ENCODE results near the gene TEAD3. TPM values are rescaled to one million over a fixed set of nuclear protein-coding genes. Genes with fewer than 3 reads are reported as not detected.

TEAD3 gene
- total RNA-seq, 2 experiments from 2014 or later: 0.60 to 0.66 TPM

GRCh38 chr6:35468181-35468979 is 28.5 kb downstream of the TEAD3 start, which contains the start of gene RPL10A:
Gene RPL10A, plus strand, starts transcription at chr6:35468401. Its CDS starts 34 bp downstream, at chr6:35468435.
- DNase-seq: peak; percentile 94
- H3K27ac Mint-ChIP-seq: peak within 1 kb of the TSS; percentile 97
- H3K4me1 Mint-ChIP-seq: peaks cover 40% of the 10 kb centered on the region
- peaks cover 1% of the 10 kb centered on the region for H3K9me3 Mint-ChIP-seq
- peak within 1 kb of the TSS; percentile 98 for H3K4me3 Mint-ChIP-seq
- peaks cover 70% of the 10 kb centered on the region for H3K36me3 Mint-ChIP-seq
- H3K27me3 Mint-ChIP-seq: peaks cover 19% of the 10 kb centered on the region

- Mint-ChIP-seq H3K36me3 (peaks cover 56% of the 10 kb centered on the region), H3K27me3 (peaks cover 11% of the 10 kb centered on the region), H3K4me3 (no peak overlapping the region), H3K27ac (no peak overlapping the region), H3K9me3 (peaks cover under 1% of the 10 kb centered on the region), H3K4me1 (peaks cover 24% of the 10 kb centered on the region)
- DNase-seq: no peak
Observed at GRCh38 chr6:35465646-35466045, 31.2 kb downstream of the TEAD3 start.

DNA sequence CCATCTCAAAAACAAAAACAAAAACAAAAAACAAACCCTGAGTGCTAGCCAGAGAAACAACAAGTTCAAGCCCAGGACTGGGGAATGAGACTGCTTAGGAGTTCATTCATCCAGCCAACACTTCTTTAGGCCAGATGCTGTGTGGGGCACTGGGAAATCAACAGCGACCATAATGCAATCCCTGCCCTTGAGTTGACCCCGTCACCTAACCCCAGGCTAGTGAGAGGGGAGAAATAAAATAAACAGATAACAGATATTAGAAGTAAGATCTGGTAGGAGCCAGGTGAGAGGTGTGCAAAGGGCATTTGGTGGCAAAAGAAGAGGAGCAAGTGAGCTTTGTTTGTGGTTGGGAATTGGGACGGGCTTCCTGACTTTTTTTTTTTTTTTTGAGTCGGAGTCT is 33.6 kb downstream of the TEAD3 start:
- no peaks in the 10 kb centered on the region for H3K9me3 Mint-ChIP-seq
- no peaks in the 10 kb centered on the region for H3K27me3 Mint-ChIP-seq
- H3K36me3 Mint-ChIP-seq: peaks cover 41% of the 10 kb centered on the region
- H3K4me1 Mint-ChIP-seq: peaks cover 10% of the 10 kb centered on the region
- no peak overlapping the region for H3K27ac Mint-ChIP-seq
- no peak overlapping the region for H3K4me3 Mint-ChIP-seq
- DNase-seq: no peak

DNA sequence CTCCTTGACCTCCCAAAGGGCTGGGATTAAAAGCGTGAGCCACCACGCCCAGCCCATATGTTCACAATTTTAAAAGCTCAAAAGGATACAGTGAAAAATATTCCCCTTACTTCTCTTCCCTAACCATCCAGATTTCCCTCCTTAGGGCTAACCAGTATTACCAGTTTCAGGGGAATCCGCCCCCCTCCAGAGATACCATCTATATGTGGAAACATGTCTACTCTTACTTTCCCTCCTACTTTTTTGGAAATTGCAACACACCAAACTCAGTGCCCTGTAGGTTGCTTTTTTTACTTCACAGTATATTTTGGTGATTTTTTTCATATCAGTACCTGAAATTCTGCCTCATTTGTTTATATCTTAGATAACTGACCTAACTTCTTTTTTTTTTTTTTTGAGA is 35.6 kb downstream of the TEAD3 start:
- Mint-ChIP-seq H3K4me1 (peaks cover 4% of the 10 kb centered on the region), H3K4me3 (no peak overlapping the region), H3K9me3 (no peaks in the 10 kb centered on the region), H3K27me3 (no peaks in the 10 kb centered on the region), H3K36me3 (peaks cover 25% of the 10 kb centered on the region), H3K27ac (no peak overlapping the region)
- no peak for DNase-seq

DNA sequence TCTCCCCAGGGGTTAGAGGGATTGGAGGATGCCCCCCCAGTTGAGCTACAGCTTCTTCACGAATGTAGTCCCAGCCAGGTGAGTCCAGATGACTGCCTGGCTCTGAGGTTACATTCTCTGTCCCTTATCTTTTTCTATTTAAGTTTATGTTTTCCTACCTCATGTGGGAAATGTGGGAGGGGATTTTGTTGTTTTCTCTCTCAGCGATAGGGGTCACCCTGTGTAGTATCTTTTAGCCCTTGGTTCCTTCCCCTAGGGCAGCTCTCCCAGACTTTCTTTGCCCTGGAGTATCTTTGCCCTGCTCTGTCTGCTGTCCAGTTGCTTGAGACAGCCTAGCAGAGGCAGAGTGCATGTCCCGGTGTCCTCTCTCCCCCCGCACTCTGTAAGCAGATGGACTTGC is 39.0 kb downstream of the TEAD3 start:
- no peaks in the 10 kb centered on the region for H3K27me3 Mint-ChIP-seq
- H3K4me1 Mint-ChIP-seq: peaks cover 22% of the 10 kb centered on the region
- no peaks in the 10 kb centered on the region for H3K9me3 Mint-ChIP-seq
- H3K27ac Mint-ChIP-seq: no peak overlapping the region
- H3K36me3 Mint-ChIP-seq: peaks cover 26% of the 10 kb centered on the region
- no peak overlapping the region for H3K4me3 Mint-ChIP-seq
- DNase-seq: no peak

DNA sequence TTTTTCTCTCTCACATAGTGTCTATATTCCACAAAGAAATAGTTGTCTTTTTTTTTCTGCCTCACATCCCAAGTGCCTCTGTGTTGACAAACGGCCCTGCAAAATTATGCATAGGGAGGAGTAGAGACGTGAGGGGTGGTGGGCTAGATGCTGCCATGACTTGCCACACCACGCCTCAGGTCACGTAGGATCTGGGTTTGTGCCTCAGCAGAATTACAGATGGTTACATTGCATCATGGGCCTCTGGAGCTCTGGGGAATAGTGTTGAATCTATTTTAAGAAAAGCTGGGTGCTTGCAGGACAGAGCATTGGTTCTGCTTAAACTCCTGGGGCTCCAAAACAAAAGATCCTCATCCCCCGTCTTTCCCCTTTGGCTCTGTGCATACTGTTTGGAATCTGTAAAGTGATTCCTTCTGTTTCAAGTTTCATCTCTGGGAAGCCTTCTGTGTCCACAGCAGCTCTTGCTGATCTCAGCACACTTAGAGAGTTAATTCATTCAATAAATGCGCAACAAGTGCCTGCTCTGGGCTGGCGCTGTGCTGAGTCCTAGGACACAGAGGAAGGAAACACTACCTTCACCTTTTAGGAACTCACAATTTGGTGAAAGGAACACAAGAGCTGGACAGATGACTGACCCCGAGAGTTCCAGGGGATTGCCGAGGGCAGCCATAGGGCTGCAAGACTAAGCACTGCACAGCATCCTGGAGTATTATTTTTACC is 42.3 kb downstream of the TEAD3 start:
- H3K27me3 Mint-ChIP-seq: no peaks in the 10 kb centered on the region
- no peaks in the 10 kb centered on the region for H3K9me3 Mint-ChIP-seq
- peaks cover 32% of the 10 kb centered on the region for H3K4me1 Mint-ChIP-seq
- H3K27ac Mint-ChIP-seq: no peak overlapping the region
- DNase-seq: no peak
- peak overlapping the region; percentile 9 for H3K4me3 Mint-ChIP-seq
- H3K36me3 Mint-ChIP-seq: peaks cover 12% of the 10 kb centered on the region

DNA sequence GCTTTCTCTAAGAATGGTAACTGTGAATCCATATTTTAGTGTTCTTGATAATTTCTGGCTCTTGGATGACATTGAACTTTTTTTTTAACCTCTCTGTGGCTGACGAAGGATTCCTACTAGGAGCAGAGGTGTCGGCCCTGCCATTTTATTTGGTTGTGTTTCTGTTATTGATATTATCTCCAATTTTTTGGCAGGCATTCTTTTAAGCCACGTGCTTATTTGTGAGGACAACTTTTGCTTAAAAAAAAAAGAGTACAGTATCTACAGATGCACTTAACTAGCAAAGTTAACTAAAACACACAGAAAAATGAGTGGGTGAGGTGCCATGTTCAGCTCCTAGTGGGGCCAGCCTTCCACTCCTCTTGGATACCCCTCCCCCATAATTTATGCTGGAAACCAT is 43.6 kb downstream of the TEAD3 start:
- Mint-ChIP-seq H3K27ac (peak overlapping the region; percentile 8), H3K36me3 (peaks cover 12% of the 10 kb centered on the region), H3K4me1 (peaks cover 32% of the 10 kb centered on the region), H3K9me3 (no peaks in the 10 kb centered on the region), H3K27me3 (no peaks in the 10 kb centered on the region), H3K4me3 (peak overlapping the region; percentile 84)
- no peak for DNase-seq

- Mint-ChIP-seq H3K36me3 (peaks cover 12% of the 10 kb centered on the region), H3K9me3 (no peaks in the 10 kb centered on the region), H3K27me3 (no peaks in the 10 kb centered on the region), H3K27ac (peak within 1 kb of the TSS; percentile 65), H3K4me1 (peaks cover 32% of the 10 kb centered on the region), H3K4me3 (peak within 1 kb of the TSS; percentile 84)
- DNase-seq: peak; percentile 91
Observed at GRCh38 chr6:35452183-35453090, 44.4 kb downstream of the TEAD3 start, which contains the start of gene FANCE. Gene FANCE, plus strand, starts transcription at chr6:35452338. Its CDS starts 208 bp downstream, at chr6:35452546.

DNA sequence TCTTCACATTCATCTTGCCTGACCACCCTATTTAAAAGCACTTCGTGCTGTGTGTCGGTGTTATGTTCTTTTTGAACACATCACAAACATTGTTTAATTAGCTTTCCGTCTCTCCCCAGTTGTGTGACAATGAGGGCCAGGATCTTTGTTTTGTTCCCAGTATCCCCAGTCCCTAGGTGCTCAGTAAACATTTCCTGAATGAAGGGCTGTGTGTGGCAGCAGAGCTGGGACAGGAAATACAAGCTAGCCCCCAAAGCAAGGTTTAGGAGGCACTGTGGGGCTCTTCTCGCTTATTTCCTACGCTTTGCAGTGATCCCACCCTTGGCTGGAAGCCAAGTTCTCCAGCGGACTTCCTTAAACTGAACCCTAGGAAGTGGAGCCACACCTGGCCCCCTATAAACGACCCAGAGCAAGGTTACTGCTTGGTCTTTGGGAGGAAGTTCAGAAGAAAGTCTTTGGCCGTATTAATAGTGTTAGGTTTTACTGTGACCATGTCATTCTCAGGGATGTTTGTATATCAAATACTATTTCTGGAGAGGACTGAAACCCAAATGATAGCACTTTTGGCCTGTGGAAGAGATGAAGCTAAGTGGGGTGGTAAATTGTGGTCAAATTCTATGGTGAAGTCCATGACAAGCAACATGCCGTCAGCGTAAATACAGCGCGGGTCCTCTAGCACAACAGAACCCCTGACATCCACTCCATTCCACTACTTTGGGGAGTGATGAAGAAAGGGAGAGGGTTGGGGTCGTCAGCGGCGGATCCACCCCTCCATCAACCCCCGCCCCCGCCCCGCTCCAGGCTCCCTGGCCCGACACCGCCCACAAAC is 45.3 kb downstream of the TEAD3 start:
- no peak for DNase-seq
- Mint-ChIP-seq H3K36me3 (peaks cover 12% of the 10 kb centered on the region), H3K9me3 (no peaks in the 10 kb centered on the region), H3K4me1 (peaks cover 30% of the 10 kb centered on the region), H3K27ac (no peak overlapping the region), H3K27me3 (no peaks in the 10 kb centered on the region), H3K4me3 (peak overlapping the region; percentile 82)

DNA sequence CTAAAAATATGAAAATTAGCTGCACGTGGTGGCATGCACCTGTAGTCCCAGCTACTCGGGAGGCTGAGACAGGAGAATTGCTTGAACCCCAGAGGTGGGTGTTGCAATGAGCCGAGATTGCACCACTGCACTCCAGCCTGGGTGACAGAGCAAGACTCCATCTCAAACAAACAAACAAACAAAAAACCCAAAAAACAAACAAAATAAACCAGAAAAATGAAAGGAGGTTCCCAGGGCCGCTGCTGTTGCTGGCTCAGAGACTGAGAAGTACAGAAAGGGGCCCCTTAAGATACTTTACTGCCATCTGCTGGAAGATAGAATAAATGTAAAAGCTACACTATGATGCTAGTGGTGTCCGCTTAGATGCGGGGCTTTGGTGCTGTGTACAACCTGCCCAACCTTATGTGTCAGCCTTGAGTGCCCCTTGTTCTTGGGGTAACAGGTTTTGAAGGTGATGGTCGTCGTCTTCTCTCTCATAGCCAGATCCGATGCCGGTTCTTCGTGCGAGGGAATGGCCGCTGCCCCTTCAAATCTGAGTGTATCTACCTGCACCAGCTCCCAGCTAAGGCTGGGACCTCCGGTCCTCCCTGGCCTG is 47.5 kb downstream of the TEAD3 start:
- Mint-ChIP-seq H3K27me3 (no peaks in the 10 kb centered on the region), H3K4me1 (peaks cover 23% of the 10 kb centered on the region), H3K36me3 (no peaks in the 10 kb centered on the region), H3K9me3 (no peaks in the 10 kb centered on the region), H3K27ac (no peak overlapping the region), H3K4me3 (no peak overlapping the region)
- DNase-seq: no peak

DNA sequence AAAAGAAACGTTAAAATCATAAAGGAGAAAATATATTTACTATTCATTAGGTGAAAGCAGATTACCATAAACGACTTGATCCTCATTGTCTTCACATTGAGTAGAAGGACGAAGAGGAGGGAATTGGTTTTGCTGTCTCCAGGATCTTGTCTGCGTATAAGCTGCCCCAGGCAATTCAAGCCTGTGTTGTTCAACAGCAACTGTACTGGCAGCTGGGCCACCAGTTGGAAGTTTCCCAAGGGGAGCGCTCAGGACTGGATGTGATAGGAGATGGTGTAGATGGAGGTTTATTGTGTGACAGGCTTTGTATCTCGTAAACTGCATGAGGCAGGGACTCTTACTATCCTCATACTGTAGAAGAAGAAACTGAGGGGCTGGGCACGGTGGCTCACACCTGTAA is 48.7 kb downstream of the TEAD3 start:
- Mint-ChIP-seq H3K27ac (no peak overlapping the region), H3K36me3 (no peaks in the 10 kb centered on the region), H3K4me1 (peaks cover 13% of the 10 kb centered on the region), H3K9me3 (no peaks in the 10 kb centered on the region), H3K27me3 (no peaks in the 10 kb centered on the region), H3K4me3 (no peak overlapping the region)
- no peak for DNase-seq

GRCh38 chr6:35445691-35446090 is 51.2 kb downstream of the TEAD3 start:
- Mint-ChIP-seq H3K4me1 (no peaks in the 10 kb centered on the region), H3K27ac (no peak overlapping the region), H3K9me3 (no peaks in the 10 kb centered on the region), H3K4me3 (no peak overlapping the region), H3K36me3 (no peaks in the 10 kb centered on the region), H3K27me3 (no peaks in the 10 kb centered on the region)
- no peak for DNase-seq

GRCh38 chr6:35443341-35444030 is 53.4 kb downstream of the TEAD3 start:
- H3K4me3 Mint-ChIP-seq: no peak overlapping the region

More at GRCh38 chr6:35443341-35444030, 53.4 kb downstream of the TEAD3 start:
- H3K9me3 Mint-ChIP-seq: no peaks in the 10 kb centered on the region
- H3K27ac Mint-ChIP-seq: no peak overlapping the region
- no peaks in the 10 kb centered on the region for H3K4me1 Mint-ChIP-seq
- H3K36me3 Mint-ChIP-seq: no peaks in the 10 kb centered on the region
- no peaks in the 10 kb centered on the region for H3K27me3 Mint-ChIP-seq
- no peak for DNase-seq
